ENCODE results near the gene LIFR.

GRCh38 chr5:38569180-38569579, 12.7 kb upstream of the LIFR start:
- TF ChIP-seq CTCF (IDR thresholded peaks at IDR 0.05) (no peak), POLR2A (IDR thresholded peaks at IDR 0.05) (no peak)
